Occipital lobe (tissue), 2 donors: ENCODE data around the gene LDLRAD4. TPM values are rescaled to one million over a fixed set of nuclear protein-coding genes. Genes with fewer than 3 reads are reported as not detected.
A peak's percentile ranks its signal among the peaks of the same experiment; 100 is the strongest.

Experiments
- DNase-seq: peaks from one replicate; lab custom pipeline; 2025; lab: John Stamatoyannopoulos, UW
- total RNA-seq: library from RNA; depleted of rRNA; stranded (reverse); fragments of >200 nt; gene quantifications from one replicate; pipeline ENCODE4 v1.2.3, GENCODE V29; 2014

Gene LDLRAD4
- total RNA-seq, 1 donor from 2014 or later: 129 TPM

GRCh38 chr18:13562494-13563029 is 344.0 kb downstream of the LDLRAD4 start:
- no peak for DNase-seq

GRCh38 chr18:13563390-13563805 is 344.8 kb downstream of the LDLRAD4 start:
- DNase-seq: no peak

GRCh38 chr18:13564579-13564978 is 346.0 kb downstream of the LDLRAD4 start:
- DNase-seq: no peak

GRCh38 chr18:13565228-13565627 is 346.7 kb downstream of the LDLRAD4 start:
- peak; percentile 95 for DNase-seq

- DNase-seq: peak; percentile 29
Measured at GRCh38 chr18:13566941-13567746, 348.6 kb downstream of the LDLRAD4 start.

GRCh38 chr18:13568443-13569392 is 350.2 kb downstream of the LDLRAD4 start:
- DNase-seq: no peak

GRCh38 chr18:13570216-13570615 is 351.7 kb downstream of the LDLRAD4 start:
- DNase-seq: no peak

- DNase-seq: no peak
Measured at GRCh38 chr18:13570856-13571495, 352.4 kb downstream of the LDLRAD4 start.

- no peak for DNase-seq
Measured at GRCh38 chr18:13572148-13572547, 353.6 kb downstream of the LDLRAD4 start.

- DNase-seq: no peak
Measured at GRCh38 chr18:13572721-13573120, 354.2 kb downstream of the LDLRAD4 start.

- DNase-seq: no peak
Measured at GRCh38 chr18:13573750-13574149, 355.2 kb downstream of the LDLRAD4 start.

GRCh38 chr18:13574355-13574754 is 355.8 kb downstream of the LDLRAD4 start:
- DNase-seq: no peak

- DNase-seq: no peak
Measured at GRCh38 chr18:13574761-13575160, 356.2 kb downstream of the LDLRAD4 start.

- no peak for DNase-seq
Measured at GRCh38 chr18:13576598-13576997, 358.0 kb downstream of the LDLRAD4 start.

GRCh38 chr18:13577091-13577697 is 358.6 kb downstream of the LDLRAD4 start:
- no peak for DNase-seq

- DNase-seq: no peak
Measured at GRCh38 chr18:13577781-13578180, 359.2 kb downstream of the LDLRAD4 start.

GRCh38 chr18:13578400-13578799 is 359.8 kb downstream of the LDLRAD4 start:
- no peak for DNase-seq

GRCh38 chr18:13579874-13580273 is 361.3 kb downstream of the LDLRAD4 start:
- no peak for DNase-seq

GRCh38 chr18:13580351-13580750 is 361.8 kb downstream of the LDLRAD4 start:
- no peak for DNase-seq

GRCh38 chr18:13580991-13581390 is 362.4 kb downstream of the LDLRAD4 start:
- no peak for DNase-seq
